ENCODE data around the gene CABYR. TPM values are rescaled to one million over a fixed set of nuclear protein-coding genes. Genes with fewer than 3 reads are reported as not detected.
A peak's percentile ranks its signal among the peaks of the same experiment; 100 is the strongest.

CABYR gene
- polyA plus RNA-seq, 1 experiment = 11.7 TPM

- Histone ChIP-seq H3K27me3 (ENCODE audit: control insufficient read depth, insufficient read depth, low read length) (no peaks in the 10 kb centered on the region), H3K36me3 (ENCODE audit: control insufficient read depth, insufficient read depth, low read length) (peaks cover 1% of the 10 kb centered on the region; the same call in 1 of the 2 replicates), H3K4me3 (ENCODE audit: low read depth, low read length) (no peak overlapping the region)
- no peak for DNase-seq (ENCODE audit: low read depth)
- CTCF ChIA-PET = interaction anchor here (4.6 kb wide), 1 partner anchor 8 kb away, joined by 16 read pairs; no protein-coding TSS in a partner anchor
- POLR2A ChIA-PET = no interaction called here
- no peak for TF ChIP-seq CTCF (IDR thresholded peaks at IDR 0.05; ENCODE audit: insufficient read depth, low read depth, low read length)
Observed at GRCh38 chr18:24168496-24168895, 29.6 kb downstream of the CABYR start.

GRCh38 chr18:24170360-24170759 lies 31.5 kb downstream of the CABYR start:
- CTCF ChIA-PET = interaction anchor here (1.0 kb wide), 1 partner anchor 9 kb away, joined by 4 read pairs; no protein-coding TSS in a partner anchor
- Histone ChIP-seq H3K4me3 (ENCODE audit: low read depth, low read length) (no peak overlapping the region), H3K27me3 (ENCODE audit: control insufficient read depth, insufficient read depth, low read length) (no peaks in the 10 kb centered on the region), H3K36me3 (ENCODE audit: control insufficient read depth, insufficient read depth, low read length) (peaks cover 1% of the 10 kb centered on the region; the same call in 1 of the 2 replicates)
- no peak for DNase-seq (ENCODE audit: low read depth)
- POLR2A ChIA-PET = no interaction called here
- TF ChIP-seq CTCF (IDR thresholded peaks at IDR 0.05; ENCODE audit: insufficient read depth, low read depth, low read length) = no peak

- ChIA-PET POLR2A (no interaction called here), CTCF (no interaction called here)
- Histone ChIP-seq H3K36me3 (ENCODE audit: control insufficient read depth, insufficient read depth, low read length) (no peaks in the 10 kb centered on the region), H3K27me3 (ENCODE audit: control insufficient read depth, insufficient read depth, low read length) (no peaks in the 10 kb centered on the region), H3K4me3 (ENCODE audit: low read depth, low read length) (no peak overlapping the region)
- TF ChIP-seq CTCF (IDR thresholded peaks at IDR 0.05; ENCODE audit: insufficient read depth, low read depth, low read length) = no peak
- DNase-seq (ENCODE audit: low read depth) = no peak
Observed at GRCh38 chr18:24173997-24174396, 35.1 kb downstream of the CABYR start.

- no peaks in the 10 kb centered on the region for H3K27me3 ChIP-seq (ENCODE audit: control insufficient read depth, insufficient read depth, low read length)
- POLR2A ChIA-PET = no interaction called here
- H3K36me3 ChIP-seq (ENCODE audit: control insufficient read depth, insufficient read depth, low read length) = no peaks in the 10 kb centered on the region
- H3K4me3 ChIP-seq (ENCODE audit: low read depth, low read length) = no peak overlapping the region
- peak; percentile 85 for TF ChIP-seq CTCF (IDR thresholded peaks at IDR 0.05; ENCODE audit: insufficient read depth, low read depth, low read length)
- DNase-seq (ENCODE audit: low read depth) = no peak
- CTCF ChIA-PET = interaction anchor here (0.6 to 3.9 kb wide), 30 partner anchors 10 to 835 kb away, joined by 3 to 16 read pairs (median 4); no protein-coding TSS in a partner anchor
Observed at GRCh38 chr18:24176727-24177416, 38.0 kb downstream of the CABYR start.

GRCh38 chr18:24177499-24178133 lies 38.8 kb downstream of the CABYR start:
- no peaks in the 10 kb centered on the region for H3K27me3 ChIP-seq (ENCODE audit: control insufficient read depth, insufficient read depth, low read length)
- no peak overlapping the region for H3K4me3 ChIP-seq (ENCODE audit: low read depth, low read length)
- CTCF ChIA-PET = interaction anchor here (0.5 to 3.9 kb wide), 11 partner anchors 10 to 836 kb away, joined by 3 to 16 read pairs (median 4); no protein-coding TSS in a partner anchor
- no peaks in the 10 kb centered on the region for H3K36me3 ChIP-seq (ENCODE audit: control insufficient read depth, insufficient read depth, low read length)
- no peak for DNase-seq (ENCODE audit: low read depth)
- no peak for TF ChIP-seq CTCF (IDR thresholded peaks at IDR 0.05; ENCODE audit: insufficient read depth, low read depth, low read length)
- POLR2A ChIA-PET = no interaction called here

All from BJ (cell line).